Stimulated activated CD4-positive, alpha-beta T cell treated with anti-CD3 and anti-CD28 coated beads, Interleukin-1b, Interleukin-23, amount 100 ng/mL, for 4 hours (primary cell): Measurements from ENCODE around the gene CD63.

Experiments used
- DNase-seq, 2 donors: peaks; one replicate each; pipeline ENCODE4 v3.0.0-alpha.2; 2020; ENCODE audit warnings: low read depth in 2 of 2

CD63 gene

GRCh38 chr12:55687746-55688145, 41.1 kb downstream of the CD63 start:
- no peak for DNase-seq

GRCh38 chr12:55686366-55687010, 42.3 kb downstream of the CD63 start:
- no peak for DNase-seq

GRCh38 chr12:55685671-55686070, 43.1 kb downstream of the CD63 start:
- no peak for DNase-seq

GRCh38 chr12:55684761-55685370, 43.9 kb downstream of the CD63 start:
- no peak for DNase-seq

- DNase-seq: no peak
Observed at GRCh38 chr12:55683676-55684075, 45.1 kb downstream of the CD63 start.

- DNase-seq: no peak
Observed at GRCh38 chr12:55682087-55682796, 46.6 kb downstream of the CD63 start.

GRCh38 chr12:55681142-55682077, 47.4 kb downstream of the CD63 start:
- DNase-seq: no peak

GRCh38 chr12:55679691-55680090, 49.1 kb downstream of the CD63 start:
- DNase-seq: no peak

GRCh38 chr12:55676707-55677106, 52.1 kb downstream of the CD63 start:
- no peak for DNase-seq

GRCh38 chr12:55675666-55676065, 53.1 kb downstream of the CD63 start:
- no peak for DNase-seq
